Left ventricle myocardium inferior (tissue), 1 donor: ENCODE data around the gene ITPR1. TPM values are rescaled to one million over a fixed set of nuclear protein-coding genes. Genes with fewer than 3 reads are reported as not detected.

Experiments
- DNase-seq: peaks from one replicate; pipeline ENCODE4 v3.0.0-alpha.2; 2020
- H3K27ac ChIP-seq: fragments of 200-600 bp; replicated peaks from 2 replicates; pipeline ENCODE4 v1.8.0; 2021
- H3K27me3 ChIP-seq: fragments of 200-600 bp; 2 replicates; pipeline ENCODE4 v1.8.0; 2021; ENCODE audit warnings: low read depth
- H3K36me3 ChIP-seq: fragments of 200-600 bp; 2 replicates; pipeline ENCODE4 v1.8.0; 2021
- H3K4me1 ChIP-seq: fragments of 200-600 bp; 2 replicates; pipeline ENCODE4 v1.8.0; 2021
- H3K4me3 ChIP-seq: fragments of 200-600 bp; 2 replicates; pipeline ENCODE4 v1.8.0; 2021; ENCODE audit warnings: mild to moderate bottlenecking, moderate library complexity
- H3K9me3 ChIP-seq: fragments of 200-600 bp; replicated peaks from 2 replicates; pipeline ENCODE4 v1.8.0; 2021
- CTCF ChIP-seq: fragments of 200-600 bp; IDR thresholded peaks from 2 replicates; pipeline ENCODE4 v1.8.0; 2021; ENCODE audit warnings: antibody characterized with exemption, mild to moderate bottlenecking, borderline replicate concordance
- intact Hi-C: fragments of 100-400 bp; cut with micrococcal nuclease; formaldehyde crosslinking; loops from one replicate; pipeline ENCODE4 v1.11.0; 2022
- total RNA-seq: library from RNA; stranded (reverse); fragmentation: NEBNext Ultra II Directional; extraction: Animal tissue kit (Norgen Biotek cat#: 25700); gene quantifications from one replicate; pipeline ENCODE4 v1.2.1, GENCODE V29; 2021
- donor health status: DM: no; HTN: yes; CAD: no; lungs with severe emphysema.

ITPR1 gene
- total RNA-seq, 1 donor from 2014 or later, result 29.0 TPM

- TF ChIP-seq CTCF, result no peak
- no peaks in the 10 kb centered on the region for H3K36me3 ChIP-seq
- intact Hi-C loops, result no loop called here
- H3K9me3 ChIP-seq, result no peaks in the 10 kb centered on the region
- H3K4me3 ChIP-seq, result no peak overlapping the region
- DNase-seq, result no peak
- H3K4me1 ChIP-seq, result peaks cover 1% of the 10 kb centered on the region
- H3K27ac ChIP-seq, result no peak overlapping the region
- H3K27me3 ChIP-seq, result no peaks in the 10 kb centered on the region
Observed at GRCh38 chr3:4894891-4895530, 401.9 kb downstream of the ITPR1 start.

- no peak for TF ChIP-seq CTCF
- Histone ChIP-seq H3K4me1 (no peaks in the 10 kb centered on the region), H3K27ac (no peak overlapping the region), H3K4me3 (no peak overlapping the region), H3K36me3 (no peaks in the 10 kb centered on the region), H3K9me3 (no peaks in the 10 kb centered on the region), H3K27me3 (no peaks in the 10 kb centered on the region)
- DNase-seq, result no peak
- intact Hi-C loops, result no loop called here
Observed at GRCh38 chr3:4895838-4896237, 402.7 kb downstream of the ITPR1 start.

Other genes with a start within 250 kb of the ITPR1 start
- 16.6 TPM for gene SETMAR, start 190.0 kb upstream of the ITPR1 start, total RNA-seq
- 8.6 TPM for gene SUMF1, start 26.1 kb upstream of the ITPR1 start, total RNA-seq